Lung (tissue), 12 donors: Measurements from ENCODE around the gene HDAC4. TPM values are rescaled to one million over a fixed set of nuclear protein-coding genes. Genes with fewer than 3 reads are reported as not detected.

Experiments
- ATAC-seq: fragments of 200-7000 bp; cut with Tn5 transposase; one replicate; pipeline ENCODE4 v1.9.1; 2020; ENCODE audit warnings: moderate number of reproducible peaks; ENCODE audit not compliant: insufficient read depth, low FRiP score
- DNase-seq, 3 donors: peaks; one replicate each; pipeline ENCODE4 v3.0.0-alpha.2; 2013 to 2017
- H3K27ac ChIP-seq, 2 donors: one replicate each; pipeline ENCODE4 v1.5.1; 2013; ENCODE audit warnings: mild to moderate bottlenecking in 2 of 2, moderate library complexity in 2 of 2, control low read depth in 1 of 2, inconsistent platforms in 1 of 2, low read depth in 1 of 2, low read length in 1 of 2
- H3K27me3 ChIP-seq, 3 donors: one replicate each; pipeline ENCODE4 v1.5.1; 2013; ENCODE audit warnings: low read length in 2 of 3; ENCODE audit not compliant: control insufficient read depth in 3 of 3, insufficient read depth in 3 of 3
- H3K36me3 ChIP-seq, 4 donors: one replicate each; pipeline ENCODE4 v1.5.1; 2013; ENCODE audit warnings: low read length in 4 of 4, mild to moderate bottlenecking in 1 of 4, moderate library complexity in 1 of 4; ENCODE audit not compliant: control insufficient read depth in 4 of 4, insufficient read depth in 4 of 4
- H3K4me1 ChIP-seq, 5 donors: one replicate each; pipeline ENCODE4 v1.5.1; 2013; ENCODE audit warnings: low read length in 5 of 5, mild to moderate bottlenecking in 2 of 5, moderate library complexity in 1 of 5; ENCODE audit not compliant: control insufficient read depth in 5 of 5, insufficient read depth in 5 of 5
- H3K4me3 ChIP-seq: one replicate; pipeline ENCODE4 v1.5.1; 2013; ENCODE audit warnings: mild to moderate bottlenecking, control low read depth, moderate library complexity
- H3K9ac ChIP-seq, 2 donors: one replicate each; pipeline ENCODE4 v1.5.1; 2013; ENCODE audit warnings: low read length in 2 of 2, control low read depth in 1 of 2; ENCODE audit not compliant: insufficient read depth in 1 of 2
- H3K9me3 ChIP-seq, 4 donors: one replicate each; pipeline ENCODE4 v1.5.1; 2013; ENCODE audit warnings: low read length in 3 of 4, mild to moderate bottlenecking in 1 of 4, moderate library complexity in 1 of 4; ENCODE audit not compliant: control insufficient read depth in 4 of 4, insufficient read depth in 3 of 4
- CTCF ChIP-seq: IDR thresholded peaks from 2 replicates; pipeline ENCODE4 v1.5.1; 2012; ENCODE audit warnings: mild to moderate bottlenecking; ENCODE audit errors: control extremely low read depth, extremely low read depth
- WGBS, 2 donors: extraction: QIAGEN DNeasy Blood & Tissue Kit; methylation state at CpG; one replicate each; pipeline ENCODE4 v1.1.7; 2013; 5-methylcytosine and 5-hydroxymethylcytosine counted together
- polyA plus RNA-seq, 2 donors: library from polyadenylated mRNA; stranded (reverse); fragments of 200-250 nt; gene quantifications; one replicate each; pipeline ENCODE4 v1.2.1, GENCODE V29; 2013
- total RNA-seq, 2 donors: library from RNA; depleted of rRNA in 1 of 2; stranded (reverse); fragments of >200 nt in 1 of 2; gene quantifications; one replicate each; pipeline ENCODE4 v1.2.1, GENCODE V29; 2014 to 2021
- donor health status: control.
- donor health status: control.
- donor health status: Bipolar disorder and iron deficiency.
- donor health status: healthy.
- donor health status: DM: yes; HTN: yes; CAD: no.

HDAC4 gene
- total and polyA plus RNA-seq, 4 donors, result 6.9 to 47.7 (median 20.7) TPM

GRCh38 chr2:239054921-239055320 lies 345.9 kb downstream of the HDAC4 start:
- DNase-seq (no peak), ATAC-seq (no peak)
- no peak overlapping the region for H3K4me3 ChIP-seq
- H3K9ac ChIP-seq, result no peak overlapping the region
- no peaks in the 10 kb centered on the region for H3K27me3 ChIP-seq
- 96 to 98% methylated on average over 8 of the region's 8 CpGs for WGBS, 2 donors
- no peak for TF ChIP-seq CTCF
- no peaks in the 10 kb centered on the region for H3K4me1 ChIP-seq
- peaks cover 0 to 8% (median 5%) of the 10 kb centered on the region in 4 donors for H3K9me3 ChIP-seq
- no peak overlapping the region for H3K27ac ChIP-seq
- peaks cover 7 to 44% (median 14%) of the 10 kb centered on the region in 4 donors for H3K36me3 ChIP-seq

- Histone ChIP-seq H3K4me1 (no peaks in the 10 kb centered on the region), H3K27ac (no peak overlapping the region), H3K4me3 (no peak overlapping the region), H3K9me3 (peaks cover 0 to 10% (median 5%) of the 10 kb centered on the region in 4 donors), H3K36me3 (peaks cover 7 to 42% (median 14%) of the 10 kb centered on the region in 4 donors), H3K27me3 (no peaks in the 10 kb centered on the region), H3K9ac (no peak overlapping the region)
- ATAC-seq, result no peak
- no peak for TF ChIP-seq CTCF
- WGBS, 2 donors, result 96% methylated on average over 15 of the region's 15 CpGs
- DNase-seq, result no peak
Observed at GRCh38 chr2:239053801-239054503, 346.9 kb downstream of the HDAC4 start.

GRCh38 chr2:239052798-239053665 lies 347.8 kb downstream of the HDAC4 start:
- H3K4me3 ChIP-seq, result no peak overlapping the region
- DNase-seq (no peak), ATAC-seq (no peak)
- H3K36me3 ChIP-seq, result peaks cover 7 to 42% (median 13%) of the 10 kb centered on the region in 4 donors
- H3K9ac ChIP-seq, result no peak overlapping the region
- no peak for TF ChIP-seq CTCF
- H3K4me1 ChIP-seq, result no peaks in the 10 kb centered on the region
- WGBS, 2 donors, result 97 to 99% methylated on average over 51 of the region's 51 CpGs
- no peaks in the 10 kb centered on the region for H3K27me3 ChIP-seq
- no peak overlapping the region for H3K27ac ChIP-seq
- peaks cover 0 to 10% (median 5%) of the 10 kb centered on the region in 4 donors for H3K9me3 ChIP-seq
